SK-N-SH (cell line): ENCODE measurements around the gene LARP1. TPM values are rescaled to one million over a fixed set of nuclear protein-coding genes. Genes with fewer than 3 reads are reported as not detected.

Source experiments
- CTCF ChIA-PET: fragments of 300-600, 350-600 bp; formaldehyde crosslinking; extraction: SDS; loops from one replicate; lab custom pipeline; 2021; lab: Yijun Ruan, JAX
- POLR2A ChIA-PET: fragments of 350-600 bp; sonication (Branson Sonifier 250); formaldehyde crosslinking; extraction: SDS; loops from one replicate; lab custom pipeline; 2020; ENCODE audit warnings: antibody characterized with exemption, inconsistent platforms; lab: Yijun Ruan, JAX
- DNase-seq: peaks from one replicate; pipeline ENCODE4 v3.0.0; 2012
- H2AFZ ChIP-seq: fragments of 200-600 bp; sonication (generic); 2 replicates; pipeline ENCODE4 v1.8.1; 2016; ENCODE audit warnings: antibody characterized with exemption, mild to moderate bottlenecking, low read depth
- H3F3A ChIP-seq: fragments of 200-600 bp; sonication (generic); replicated peaks from 2 replicates; pipeline ENCODE3; 2016; ENCODE audit warnings: antibody characterized with exemption, mild to moderate bottlenecking; ENCODE audit not compliant: insufficient read depth
- H3K27ac ChIP-seq, 2 experiments: fragments of 200-500 bp in 1 of 2; fragments of 200-600 bp in 1 of 2; sonication (Bioruptor generic) in 1 of 2; sonication (generic), shearing (Covaris generic) in 1 of 2; 2 replicates each; pipeline versions ENCODE4 v1.5.1 to v1.6.1; 2014 to 2016; ENCODE audit warnings: low read depth in 2 of 2, inconsistent platforms in 1 of 2, low read length in 1 of 2, mild to moderate bottlenecking in 1 of 2, mixed read lengths in 1 of 2
- H3K27me3 ChIP-seq: fragments of 200-600 bp; sonication (generic), shearing (Covaris generic); 2 replicates; pipeline ENCODE4 v1.6.1; 2016; ENCODE audit warnings: mixed run types; ENCODE audit not compliant: insufficient read depth
- H3K36me3 ChIP-seq, 2 experiments: fragments of 200-500 bp in 1 of 2; fragments of 200-600 bp in 1 of 2; sonication (Bioruptor generic) in 1 of 2; sonication (generic) in 1 of 2; replicated peaks in 1 of 2; 2 replicates each; pipeline versions ENCODE3 to v1.5.1; 2014 to 2016; ENCODE audit warnings: low read length in 1 of 2, mild to moderate bottlenecking in 1 of 2; ENCODE audit not compliant: insufficient read depth in 2 of 2, control insufficient read depth in 1 of 2
- H3K4me1 ChIP-seq, 2 experiments: fragments of 200-500 bp in 1 of 2; fragments of 200-600 bp in 1 of 2; sonication (Bioruptor generic) in 1 of 2; sonication (generic), shearing (Covaris generic) in 1 of 2; 2 replicates each; pipeline versions ENCODE4 v1.5.1 to v1.6.1; 2014 to 2016; ENCODE audit warnings: low read depth in 1 of 2, low read length in 1 of 2, mixed run types in 1 of 2; ENCODE audit not compliant: insufficient read depth in 2 of 2, control insufficient read depth in 1 of 2
- H3K4me2 ChIP-seq: fragments of 200-600 bp; sonication (generic), shearing (Covaris generic); 2 replicates; pipeline ENCODE4 v1.6.1; 2017; ENCODE audit warnings: mixed run types
- H3K4me3 ChIP-seq, 2 experiments: fragments of 200-500 bp in 1 of 2; fragments of 200-600 bp in 1 of 2; sonication (Bioruptor generic) in 1 of 2; sonication (generic), shearing (Covaris generic) in 1 of 2; 2 replicates each; pipeline versions ENCODE4 v1.5.1 to v1.8.1; 2014 to 2016; ENCODE audit warnings: low read depth in 2 of 2, inconsistent platforms in 1 of 2, low read length in 1 of 2, mild to moderate bottlenecking in 1 of 2, mixed read lengths in 1 of 2, moderate library complexity in 1 of 2
- H3K79me2 ChIP-seq: fragments of 200-600 bp; sonication (generic); 2 replicates; pipeline ENCODE4 v1.8.1; 2017; ENCODE audit warnings: mild to moderate bottlenecking; ENCODE audit not compliant: insufficient read depth
- H3K9ac ChIP-seq: fragments of 200-600 bp; sonication (generic); 2 replicates; pipeline ENCODE4 v1.6.1; 2017; ENCODE audit warnings: mixed run types
- H3K9me2 ChIP-seq: fragments of 200-600 bp; sonication (generic); 2 replicates; pipeline ENCODE4 v1.6.1; 2017; ENCODE audit warnings: mixed run types
- H3K9me3 ChIP-seq: fragments of 200-600 bp; sonication (generic); 2 replicates; pipeline ENCODE4 v1.6.1; 2017; ENCODE audit warnings: mixed run types, mild to moderate bottlenecking, moderate library complexity
- H4K20me1 ChIP-seq: fragments of 200-600 bp; sonication (generic); 2 replicates; pipeline ENCODE4 v1.6.1; 2017; ENCODE audit warnings: mild to moderate bottlenecking, mixed run types; ENCODE audit not compliant: insufficient read depth
- ELF1 ChIP-seq: IDR thresholded peaks from 2 replicates; pipeline ENCODE4 v1.4.0; 2012
- EP300 ChIP-seq, 2 experiments: IDR thresholded peaks; 2 replicates each; pipeline versions ENCODE4 v1.4.0 to v1.6.1; 2012; ENCODE audit warnings: borderline replicate concordance in 1 of 2, low read depth in 1 of 2, low read length in 1 of 2
- POLR2AphosphoS5 ChIP-seq: IDR thresholded peaks from 2 replicates; pipeline ENCODE4 v1.6.1; 2012; ENCODE audit warnings: low read depth, low read length
- RCOR1 ChIP-seq: fragments of 150-350 bp; IDR thresholded peaks from 2 replicates; pipeline ENCODE4 v1.6.1; 2017; ENCODE audit warnings: antibody characterized with exemption, low read length
- RFX5 ChIP-seq: IDR thresholded peaks from 2 replicates; pipeline ENCODE4 v1.6.1; 2012; ENCODE audit warnings: mild to moderate bottlenecking, improper control_type of control experiment, low read length
- RXRA ChIP-seq: IDR thresholded peaks from 2 replicates; pipeline ENCODE4 v1.4.0; 2012; ENCODE audit warnings: low read depth, mild to moderate bottlenecking, borderline replicate concordance
- SIN3A ChIP-seq: IDR thresholded peaks from 2 replicates; pipeline ENCODE4 v1.6.1; 2012; ENCODE audit warnings: low read depth, mild to moderate bottlenecking, low read length, moderate library complexity, borderline replicate concordance
- SMC3 ChIP-seq: IDR thresholded peaks from 2 replicates; pipeline ENCODE4 v1.6.1; 2012; ENCODE audit warnings: low read depth, low read length, improper control_type of control experiment
- TAF1 ChIP-seq: IDR thresholded peaks from 2 replicates; pipeline ENCODE4 v1.6.1; 2012; ENCODE audit warnings: low read depth, mild to moderate bottlenecking, low read length, moderate library complexity, borderline replicate concordance
- ZBTB33 ChIP-seq: IDR thresholded peaks from 2 replicates; pipeline ENCODE4 v1.4.0; 2012; ENCODE audit warnings: low read depth, borderline replicate concordance
- WGBS: methylation state at CpG from one replicate; pipeline ENCODE4 v1.1.6; 2017; ENCODE audit warnings: low lambda C conversion rate; 5-methylcytosine and 5-hydroxymethylcytosine counted together
- polyA plus RNA-seq, 3 experiments: library from polyadenylated mRNA; depleted of rRNA; stranded (reverse); fragments of >200 nt; gene quantifications; 2 replicates each; pipeline ENCODE4 v1.2.3, GENCODE V29; 2012
- TF ChIP-seq, protein P1 (sequence below): IDR thresholded peaks from 2 replicates; pipeline ENCODE4 v1.4.0; 2012; ENCODE audit warnings: low read depth, borderline replicate concordance
- TF ChIP-seq, protein P2 (sequence below): IDR thresholded peaks from 2 replicates; pipeline ENCODE4 v1.4.0; 2012; ENCODE audit warnings: low read depth
- TF ChIP-seq, protein P3 (sequence below): IDR thresholded peaks from 2 replicates; pipeline ENCODE4; 2012

Gene LARP1
- 38.5 and 57.4 TPM in 2 replicates for polyA plus RNA-seq (2012; rRNA removed)
- polyA plus RNA-seq (2012; cell fraction: cytosol; rRNA removed): 46.5 and 58.5 TPM in 2 replicates
- 85.9 and 98.2 TPM in 2 replicates for polyA plus RNA-seq (2012; cell fraction: nucleus; rRNA removed)

GRCh38 chr5:154755361-154756008 is at the start of gene LARP1:
TSS of gene LARP1 (plus strand) at chr5:154755377. CDS start at chr5:154755758, 381 bp downstream.
- Histone ChIP-seq H3K9ac (peak within 1 kb of the TSS; percentile 93), H3K27me3 (no peaks in the 10 kb centered on the region), H3K4me1 (peaks cover 21 to 23% of the 10 kb centered on the region in 2 experiments), H2AFZ (peak within 1 kb of the TSS; percentile 97), H3K79me2 (peaks cover 50% of the 10 kb centered on the region), H3K9me3 (no peaks in the 10 kb centered on the region), H3K4me2 (peak within 1 kb of the TSS; percentile 96), H3F3A (no peaks in the 10 kb centered on the region), H3K36me3 (no peaks in the 10 kb centered on the region), H4K20me1 (peaks cover 39% of the 10 kb centered on the region), H3K4me3 (peak within 1 kb of the TSS; percentile 94 to 95), H3K27ac (peak within 1 kb of the TSS; percentile 67 to 92), H3K9me2 (no peaks in the 10 kb centered on the region)
- CTCF ChIA-PET: interaction anchor here (1.0 kb wide), 1 partner anchor 234 kb away, joined by 3 read pairs; no protein-coding TSS in a partner anchor
- POLR2A ChIA-PET: interaction anchor here (0.6 kb wide), 1 partner anchor 86 kb away, joined by 3 read pairs; no protein-coding TSS in a partner anchor
- peak; percentile 74 for DNase-seq
- TF ChIP-seq SIN3A (peak; percentile 14; the same call in 1 of the 2 replicates), ZBTB33 (no peak), TAF1 (0 out of 2 replicates have a peak, but pooled peaks have one; percentile 15)
- WGBS: 0% methylated on average over 14 of the region's 75 CpGs

- no peak overlapping the region for H3K4me2 ChIP-seq
- no peaks in the 10 kb centered on the region for H3F3A ChIP-seq
- no peaks in the 10 kb centered on the region for H3K9me2 ChIP-seq
- H3K79me2 ChIP-seq: no peaks in the 10 kb centered on the region
- no peak overlapping the region for H3K4me3 ChIP-seq
- H2AFZ ChIP-seq: no peak overlapping the region
- H3K36me3 ChIP-seq: no peaks in the 10 kb centered on the region
- DNase-seq: no peak
- H3K9ac ChIP-seq: no peak overlapping the region
- TF ChIP-seq, protein P1, sequence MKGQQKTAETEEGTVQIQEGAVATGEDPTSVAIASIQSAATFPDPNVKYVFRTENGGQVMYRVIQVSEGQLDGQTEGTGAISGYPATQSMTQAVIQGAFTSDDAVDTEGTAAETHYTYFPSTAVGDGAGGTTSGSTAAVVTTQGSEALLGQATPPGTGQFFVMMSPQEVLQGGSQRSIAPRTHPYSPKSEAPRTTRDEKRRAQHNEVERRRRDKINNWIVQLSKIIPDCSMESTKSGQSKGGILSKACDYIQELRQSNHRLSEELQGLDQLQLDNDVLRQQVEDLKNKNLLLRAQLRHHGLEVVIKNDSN: no peak
- TF ChIP-seq POLR2AphosphoS5: no peak
- TF ChIP-seq SMC3: no peak
- no peak for TF ChIP-seq EP300 (IDR thresholded peaks at IDR 0.05; ENCODE audit: borderline replicate concordance in 1 of 2, low read depth in 1 of 2, low read length in 1 of 2)
- TF ChIP-seq RCOR1: no peak
- no peak for TF ChIP-seq RXRA
- TF ChIP-seq, protein P2, sequence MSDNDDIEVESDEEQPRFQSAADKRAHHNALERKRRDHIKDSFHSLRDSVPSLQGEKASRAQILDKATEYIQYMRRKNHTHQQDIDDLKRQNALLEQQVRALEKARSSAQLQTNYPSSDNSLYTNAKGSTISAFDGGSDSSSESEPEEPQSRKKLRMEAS: no peak
- TF ChIP-seq RFX5: no peak
- TF ChIP-seq ELF1: no peak
- TF ChIP-seq, protein P3, sequence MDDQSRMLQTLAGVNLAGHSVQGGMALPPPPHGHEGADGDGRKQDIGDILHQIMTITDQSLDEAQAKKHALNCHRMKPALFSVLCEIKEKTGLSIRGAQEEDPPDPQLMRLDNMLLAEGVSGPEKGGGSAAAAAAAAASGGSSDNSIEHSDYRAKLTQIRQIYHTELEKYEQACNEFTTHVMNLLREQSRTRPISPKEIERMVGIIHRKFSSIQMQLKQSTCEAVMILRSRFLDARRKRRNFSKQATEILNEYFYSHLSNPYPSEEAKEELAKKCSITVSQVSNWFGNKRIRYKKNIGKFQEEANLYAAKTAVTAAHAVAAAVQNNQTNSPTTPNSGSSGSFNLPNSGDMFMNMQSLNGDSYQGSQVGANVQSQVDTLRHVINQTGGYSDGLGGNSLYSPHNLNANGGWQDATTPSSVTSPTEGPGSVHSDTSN: no peak
- 91% methylated on average over 1 of the region's 1 CpG for WGBS
- ChIA-PET POLR2A (no interaction called here), CTCF (no interaction called here)
- no peaks in the 10 kb centered on the region for H4K20me1 ChIP-seq
- no peaks in the 10 kb centered on the region for H3K9me3 ChIP-seq
- no peak overlapping the region for H3K27ac ChIP-seq
- peaks cover 0 to 2% of the 10 kb centered on the region in 2 experiments; a peak in 1 of 4 replicates for H3K4me1 ChIP-seq
- no peaks in the 10 kb centered on the region for H3K27me3 ChIP-seq
These were observed 48.8 kb upstream of the LARP1 start for GRCh38 chr5:154706416-154706815.
